ENCODE measurements around the gene LDLRAP1. TPM values are rescaled to one million over a fixed set of nuclear protein-coding genes. Genes with fewer than 3 reads are reported as not detected.

The LDLRAP1 gene
- total RNA-seq, 4 donors from 2014 or later = 1.2 to 26.6 (median 7.7) TPM

DNA sequence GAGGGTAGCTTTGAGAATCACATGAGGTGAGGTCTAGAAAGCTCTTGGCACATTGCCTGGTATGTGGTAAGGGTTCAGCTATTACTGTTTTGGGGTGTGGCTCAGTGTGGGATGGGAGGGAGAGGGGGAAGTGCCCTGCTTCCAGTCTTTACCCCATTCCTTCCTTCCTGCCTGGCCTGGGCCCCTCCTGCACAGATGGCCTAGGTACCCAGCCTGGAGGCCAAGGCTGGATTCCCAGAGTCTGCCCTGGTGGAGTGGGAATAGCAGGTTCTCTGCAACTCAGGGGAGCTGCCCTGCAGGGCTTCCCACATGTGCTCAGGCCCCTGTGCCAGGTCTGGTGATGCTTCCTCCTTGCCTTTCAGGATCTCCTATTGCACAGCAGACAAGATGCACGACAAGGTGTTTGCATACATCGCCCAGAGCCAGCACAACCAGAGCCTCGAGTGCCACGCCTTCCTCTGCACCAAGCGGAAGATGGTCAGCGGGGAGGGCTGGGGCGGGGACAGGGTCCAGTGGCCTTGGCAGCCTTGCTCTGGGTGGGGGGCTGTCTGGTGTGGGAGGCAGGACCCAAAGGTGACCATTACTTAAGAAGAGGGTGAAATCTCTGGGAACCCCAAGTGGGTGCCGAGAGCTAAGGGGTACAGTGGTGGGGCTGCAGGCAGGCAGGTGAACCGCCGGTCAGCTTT, 13.5 kb downstream of the LDLRAP1 start:
- intact Hi-C loops (cut with DNase I; ENCODE audit: low total_unique reads) = no loop called here
- no peak for DNase-seq
- no peaks in the 10 kb centered on the region for H3K4me1 ChIP-seq
- no peaks in the 10 kb centered on the region for H3K36me3 ChIP-seq
- no peaks in the 10 kb centered on the region for H3K9me3 ChIP-seq
- H3K27ac ChIP-seq = no peak overlapping the region
- TF ChIP-seq POLR2A (IDR thresholded peaks at IDR 0.05) = no peak
- TF ChIP-seq, protein P1, sequence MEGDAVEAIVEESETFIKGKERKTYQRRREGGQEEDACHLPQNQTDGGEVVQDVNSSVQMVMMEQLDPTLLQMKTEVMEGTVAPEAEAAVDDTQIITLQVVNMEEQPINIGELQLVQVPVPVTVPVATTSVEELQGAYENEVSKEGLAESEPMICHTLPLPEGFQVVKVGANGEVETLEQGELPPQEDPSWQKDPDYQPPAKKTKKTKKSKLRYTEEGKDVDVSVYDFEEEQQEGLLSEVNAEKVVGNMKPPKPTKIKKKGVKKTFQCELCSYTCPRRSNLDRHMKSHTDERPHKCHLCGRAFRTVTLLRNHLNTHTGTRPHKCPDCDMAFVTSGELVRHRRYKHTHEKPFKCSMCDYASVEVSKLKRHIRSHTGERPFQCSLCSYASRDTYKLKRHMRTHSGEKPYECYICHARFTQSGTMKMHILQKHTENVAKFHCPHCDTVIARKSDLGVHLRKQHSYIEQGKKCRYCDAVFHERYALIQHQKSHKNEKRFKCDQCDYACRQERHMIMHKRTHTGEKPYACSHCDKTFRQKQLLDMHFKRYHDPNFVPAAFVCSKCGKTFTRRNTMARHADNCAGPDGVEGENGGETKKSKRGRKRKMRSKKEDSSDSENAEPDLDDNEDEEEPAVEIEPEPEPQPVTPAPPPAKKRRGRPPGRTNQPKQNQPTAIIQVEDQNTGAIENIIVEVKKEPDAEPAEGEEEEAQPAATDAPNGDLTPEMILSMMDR (IDR thresholded peaks at IDR 0.05) = no peak
- no peak overlapping the region for H3K4me3 ChIP-seq
- no peaks in the 10 kb centered on the region for H3K27me3 ChIP-seq

DNA sequence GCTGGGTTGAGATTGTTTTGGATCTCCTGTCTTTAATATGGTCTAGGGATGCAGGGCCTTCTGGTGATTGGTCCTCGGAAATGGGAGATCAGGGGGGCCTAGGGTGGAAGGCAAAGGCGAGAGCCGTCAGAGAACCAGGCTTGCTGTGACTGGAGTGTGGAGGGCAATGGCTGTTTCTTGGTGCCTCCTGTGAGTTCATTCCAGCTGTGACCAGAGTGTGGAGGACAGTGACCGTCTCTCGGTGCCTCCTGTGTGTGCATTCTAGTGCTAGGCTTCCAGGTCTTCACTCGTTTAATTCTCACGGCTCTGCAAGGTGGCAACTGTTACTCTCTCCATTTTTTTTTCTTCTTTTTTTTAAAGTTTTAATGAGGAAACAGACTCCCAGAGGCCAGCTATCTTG, 14.1 kb downstream of the LDLRAP1 start:
- Histone ChIP-seq H3K9me3 (no peaks in the 10 kb centered on the region), H3K4me3 (no peak overlapping the region), H3K27ac (no peak overlapping the region), H3K27me3 (no peaks in the 10 kb centered on the region), H3K4me1 (no peaks in the 10 kb centered on the region), H3K36me3 (no peaks in the 10 kb centered on the region)
- intact Hi-C loops (cut with DNase I; ENCODE audit: low total_unique reads) = no loop called here
- no peak for TF ChIP-seq POLR2A (IDR thresholded peaks at IDR 0.05)
- TF ChIP-seq, protein P1 (IDR thresholded peaks at IDR 0.05) = no peak
- no peak for DNase-seq

DNA sequence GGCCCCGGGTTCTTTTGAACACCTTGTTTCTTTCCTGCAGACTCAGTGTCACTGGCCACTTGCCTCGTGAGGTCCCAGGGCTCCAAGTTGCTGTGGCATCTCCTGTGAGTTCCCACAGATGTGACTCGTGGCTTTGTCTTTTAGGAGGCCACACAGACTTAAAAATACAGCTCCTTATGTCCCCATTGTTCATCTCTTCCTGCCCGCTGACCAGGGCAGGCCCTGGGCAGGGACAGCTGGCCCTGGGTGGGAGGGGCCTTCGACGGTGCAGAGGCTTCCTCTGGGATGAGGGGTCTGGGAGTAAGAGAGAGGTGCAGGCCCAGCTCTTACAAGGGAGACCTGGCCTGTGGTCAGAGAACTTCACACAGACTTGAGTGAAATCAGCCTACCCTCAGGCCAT, 15.6 kb downstream of the LDLRAP1 start:
- H3K27ac ChIP-seq = no peak overlapping the region
- no peak for DNase-seq
- no peaks in the 10 kb centered on the region for H3K9me3 ChIP-seq
- H3K4me3 ChIP-seq = no peak overlapping the region
- H3K36me3 ChIP-seq = no peaks in the 10 kb centered on the region
- no peak for TF ChIP-seq POLR2A (IDR thresholded peaks at IDR 0.05)
- TF ChIP-seq, protein P1 (IDR thresholded peaks at IDR 0.05) = no peak
- intact Hi-C loops (cut with DNase I; ENCODE audit: low total_unique reads) = no loop called here
- H3K27me3 ChIP-seq = no peaks in the 10 kb centered on the region
- H3K4me1 ChIP-seq = no peaks in the 10 kb centered on the region

DNA sequence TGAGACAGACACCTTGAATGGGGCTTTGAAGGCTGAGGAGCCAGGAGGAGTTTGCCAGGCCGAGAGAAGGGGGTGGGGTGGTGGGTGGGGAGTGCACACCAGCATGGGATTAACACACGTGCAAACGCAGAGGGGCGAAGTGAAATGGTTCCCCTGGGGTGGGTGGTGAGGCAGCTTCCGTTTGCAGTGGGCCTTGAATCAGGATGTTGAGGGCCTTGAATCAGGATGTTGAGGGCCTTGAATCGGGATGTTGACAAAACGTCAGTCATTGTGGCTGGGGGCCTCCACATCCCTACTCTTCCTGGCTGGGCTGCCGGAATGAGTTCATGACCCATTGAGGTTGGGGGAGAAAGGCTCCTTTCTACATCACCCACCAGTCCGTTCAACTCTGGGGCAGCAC, 16.6 kb downstream of the LDLRAP1 start:
- intact Hi-C loops (cut with DNase I; ENCODE audit: low total_unique reads) = no loop called here
- H3K9me3 ChIP-seq = no peaks in the 10 kb centered on the region
- H3K27ac ChIP-seq = no peak overlapping the region
- no peak overlapping the region for H3K4me3 ChIP-seq
- no peaks in the 10 kb centered on the region for H3K36me3 ChIP-seq
- DNase-seq = no peak
- no peaks in the 10 kb centered on the region for H3K4me1 ChIP-seq
- H3K27me3 ChIP-seq = no peaks in the 10 kb centered on the region
- no peak for TF ChIP-seq POLR2A (IDR thresholded peaks at IDR 0.05)
- TF ChIP-seq, protein P1 (IDR thresholded peaks at IDR 0.05) = no peak

DNA sequence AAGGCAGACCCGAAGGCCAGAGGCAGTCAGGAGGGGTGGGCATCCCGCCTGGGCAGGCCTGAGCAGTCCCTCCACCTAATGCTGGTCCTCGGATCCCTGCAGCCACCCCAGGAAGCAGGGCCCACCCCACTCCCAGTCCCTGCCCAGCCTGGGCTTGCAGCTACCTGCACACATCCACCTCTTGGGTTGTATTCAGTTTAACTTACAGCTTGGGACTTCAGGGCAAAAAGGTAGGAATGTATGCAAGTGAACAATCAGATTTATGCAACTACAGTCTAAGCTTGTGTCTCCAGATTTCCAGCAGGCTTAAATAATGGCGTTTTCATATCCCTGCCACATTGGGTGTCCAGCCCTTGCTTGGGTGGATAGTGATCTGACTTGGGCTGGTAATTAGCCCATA, 17.4 kb downstream of the LDLRAP1 start:
- no peaks in the 10 kb centered on the region for H3K36me3 ChIP-seq
- no peak overlapping the region for H3K4me3 ChIP-seq
- no peak for DNase-seq
- no peak overlapping the region for H3K27ac ChIP-seq
- no peaks in the 10 kb centered on the region for H3K9me3 ChIP-seq
- H3K4me1 ChIP-seq = no peaks in the 10 kb centered on the region
- intact Hi-C loops (cut with DNase I; ENCODE audit: low total_unique reads) = no loop called here
- TF ChIP-seq POLR2A (IDR thresholded peaks at IDR 0.05) = no peak
- no peaks in the 10 kb centered on the region for H3K27me3 ChIP-seq
